NCI-H460 (cell line): Measurements from ENCODE around the gene SMO. TPM values are rescaled to one million over a fixed set of nuclear protein-coding genes. Genes with fewer than 3 reads are reported as not detected.
"Not testable (repeated sequence)": the region's sequence is repeated elsewhere in the genome, so short reads cannot be mapped to it uniquely, and the experiment has no call there.

Experiments
- DNase-seq: peaks from one replicate; pipeline ENCODE4 v3.0.0-alpha.2; 2016; ENCODE audit warnings: low read depth; ENCODE audit errors: extremely low read depth
- small RNA-seq, 2 experiments: library from RNA; depleted of rRNA; stranded (forward); fragments of <200 nt; gene quantifications; one replicate each; pipeline ENCODE3, GENCODE V24; 2014
- total RNA-seq: library from RNA; depleted of rRNA; stranded (reverse); fragments of >200 nt; shearing (Covaris generic); gene quantifications from 2 replicates; pipeline ENCODE4 v1.2.3, GENCODE V29; 2014; rRNA removed

Gene SMO
- total RNA-seq, 1 experiment from 2014 or later: 7.1 TPM

- no peak for DNase-seq
Measured at GRCh38 chr7:129227646-129228578, 39.5 kb downstream of the SMO start.

- no peak for DNase-seq
Measured at GRCh38 chr7:129228633-129229032, 40.2 kb downstream of the SMO start.

DNA sequence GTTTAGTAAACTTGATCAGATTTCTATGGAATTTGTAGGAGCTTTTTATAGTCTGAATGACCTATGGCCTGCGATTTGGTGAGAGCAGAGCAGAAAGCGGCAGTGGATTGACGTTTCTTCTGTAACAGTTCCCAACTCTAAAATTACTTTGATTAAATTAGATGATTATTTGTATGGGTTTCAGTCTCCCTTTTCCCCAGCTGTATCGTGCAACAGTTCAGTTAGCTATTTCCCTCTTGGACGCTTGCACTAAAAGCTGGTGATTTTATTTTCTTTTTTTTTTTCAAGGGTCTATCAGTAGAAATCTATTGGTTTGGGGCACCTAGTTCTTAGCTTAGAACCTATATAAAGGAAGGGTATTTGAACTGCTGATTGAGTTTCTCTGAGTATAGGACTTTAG lies 43.2 kb downstream of the SMO start:
- DNase-seq: no peak

DNA sequence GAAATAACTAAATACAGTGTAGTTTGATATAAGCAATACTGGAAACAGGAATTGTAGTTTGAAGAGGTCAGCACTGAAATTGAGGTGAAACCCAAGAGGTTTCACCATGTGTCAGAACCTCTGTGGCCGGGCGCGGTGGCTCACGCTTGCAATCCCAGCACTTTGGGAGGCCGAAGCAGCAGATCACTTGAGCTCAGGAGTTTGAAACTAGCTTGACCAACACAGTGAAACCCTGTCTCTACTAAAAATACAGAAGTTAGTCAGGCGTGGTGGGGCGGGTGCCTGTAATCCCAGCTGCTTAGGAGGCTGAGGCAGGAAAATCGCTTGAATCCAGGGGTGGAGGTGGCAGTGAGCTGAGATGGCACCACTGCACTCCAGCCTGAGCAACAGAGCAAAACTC lies 50.1 kb downstream of the SMO start:
- no peak for DNase-seq

- no peak for DNase-seq
Measured at GRCh38 chr7:129240119-129240820, 51.8 kb downstream of the SMO start.

GRCh38 chr7:129244220-129244619 lies 55.8 kb downstream of the SMO start:
- DNase-seq: no peak

DNA sequence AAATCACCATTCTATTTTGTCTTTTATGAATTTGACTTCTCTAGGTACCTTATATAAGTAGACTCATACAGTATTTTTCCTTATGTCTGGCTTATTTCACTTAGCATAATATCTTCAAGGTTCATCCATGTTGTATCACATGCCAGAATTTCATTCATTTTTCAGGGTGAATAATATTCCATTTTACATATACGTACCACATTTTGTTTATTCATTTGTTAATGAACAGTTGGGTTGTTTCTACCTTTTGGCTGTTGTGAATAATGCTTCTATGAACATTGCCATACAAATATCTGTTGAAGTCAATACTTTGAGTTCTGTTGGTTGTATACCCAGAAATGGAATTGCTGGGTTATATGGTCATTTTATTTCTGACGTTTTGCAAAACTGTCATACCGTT lies 57.1 kb downstream of the SMO start:
- no peak for DNase-seq

- DNase-seq: no peak
Measured at GRCh38 chr7:129247087-129247486, 58.7 kb downstream of the SMO start.

DNA sequence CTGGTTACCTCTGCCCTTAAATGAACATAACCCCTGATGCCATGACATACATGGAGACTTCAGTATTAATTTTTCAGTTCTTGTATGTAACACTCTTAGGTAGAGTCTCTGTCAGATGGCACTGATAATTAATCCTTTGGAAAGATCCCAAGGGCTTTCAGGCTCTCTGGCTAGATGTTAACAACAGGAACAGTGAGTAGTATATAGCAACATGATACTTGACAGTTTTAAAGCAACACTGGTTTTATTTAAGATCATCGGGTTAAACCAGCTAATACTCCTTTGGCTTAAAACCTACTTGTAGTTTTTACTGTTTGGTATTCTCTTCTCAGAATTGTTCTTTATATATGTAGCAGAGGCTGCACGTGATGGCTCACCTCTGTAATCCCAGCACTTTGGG lies 63.7 kb downstream of the SMO start:
- no peak for DNase-seq

- DNase-seq: not testable (repeated sequence)
Measured at GRCh38 chr7:129252603-129253002, 64.2 kb downstream of the SMO start.

DNA sequence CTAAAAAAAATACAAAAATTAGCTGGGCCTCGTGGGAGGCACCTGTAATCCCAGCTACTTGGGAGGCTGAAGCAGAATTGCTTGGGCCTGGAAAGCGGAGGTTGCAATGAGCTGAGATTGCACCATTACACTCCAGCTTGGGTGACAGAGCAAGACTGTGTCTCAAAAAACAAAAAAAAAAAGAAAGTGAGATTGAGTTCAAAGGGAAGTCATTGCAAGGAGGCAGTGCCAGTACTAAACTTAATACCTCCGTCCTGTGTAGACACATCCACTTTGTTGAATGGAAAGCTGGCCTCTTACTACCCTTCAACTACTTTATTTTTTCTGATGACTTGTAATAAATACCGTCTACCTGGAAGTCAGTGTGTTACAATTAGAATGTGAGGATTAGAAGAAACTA lies 67.4 kb downstream of the SMO start:
- no peak for DNase-seq

- no peak for DNase-seq
Measured at GRCh38 chr7:129256221-129256620, 67.8 kb downstream of the SMO start.

DNA sequence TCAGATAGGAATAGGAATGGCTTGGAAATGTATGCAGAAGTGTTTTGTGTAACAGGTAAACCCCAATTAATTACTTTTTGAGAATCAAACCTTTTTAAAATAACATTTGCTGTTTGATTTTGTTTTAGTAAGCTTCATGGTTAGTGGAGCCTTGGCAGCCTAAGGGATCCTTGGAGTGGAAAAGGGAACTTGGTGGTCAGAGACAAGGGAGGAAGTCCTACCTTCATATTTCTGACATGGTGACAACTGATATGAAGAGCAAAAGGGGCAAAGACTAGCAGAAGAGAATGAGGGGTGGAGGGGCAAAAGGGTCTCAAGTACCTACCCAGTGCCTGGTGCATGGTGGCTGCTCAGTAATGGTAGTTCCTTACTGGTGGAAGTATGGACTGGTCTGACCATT lies 68.7 kb downstream of the SMO start:
- DNase-seq: no peak

DNA sequence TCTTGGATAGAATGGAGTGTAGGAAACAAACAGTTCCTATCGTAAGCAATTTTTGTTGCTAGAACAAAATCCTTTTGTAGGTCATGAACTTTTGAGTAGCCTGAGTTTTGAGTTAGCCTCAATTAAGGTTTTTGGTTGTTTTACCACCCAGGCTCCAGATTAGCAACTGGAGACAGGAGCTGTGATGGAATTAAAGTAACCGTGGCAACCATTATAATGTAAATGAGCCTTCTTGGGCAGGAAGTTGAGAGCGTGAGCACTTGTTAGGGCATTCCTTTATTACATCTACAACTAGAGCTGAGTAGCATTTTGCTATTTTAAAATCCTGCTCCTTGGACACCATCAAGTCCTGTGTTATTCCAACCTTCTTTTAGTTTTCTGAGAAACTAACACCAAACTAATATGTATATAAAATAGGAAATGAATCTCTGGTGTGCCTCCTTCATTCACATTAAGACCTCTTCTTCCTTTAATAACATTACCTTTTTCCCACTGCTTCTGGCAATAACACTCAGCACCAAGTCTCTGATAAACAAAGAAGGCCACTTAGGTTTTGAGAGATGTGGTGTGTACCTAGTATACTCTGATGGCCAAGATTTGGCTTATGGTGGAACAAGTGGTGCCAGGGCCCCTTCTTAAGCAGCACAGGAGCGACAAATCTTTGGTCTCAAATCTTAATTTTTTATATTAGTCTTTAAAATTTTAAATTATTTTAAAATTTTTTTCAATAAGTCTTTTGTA lies 70.4 kb downstream of the SMO start:
- DNase-seq: no peak

GRCh38 chr7:129262324-129262723 lies 73.9 kb downstream of the SMO start:
- DNase-seq: no peak

Small RNAs within 50 kb of the gene (small RNA-seq; reads per million reads assigned to genes)
- 0 reads per million in 2 experiments for gene RNY1P11

Other genes starting within 250 kb of the SMO start
- 55.6 and 60.4 TPM in 2 replicates for gene TNPO3, start 133.5 kb upstream of the SMO start, total RNA-seq
- gene TSPAN33, start 43.9 kb upstream of the SMO start, total RNA-seq: 6.4 and 7.6 TPM in 2 replicates
- gene AHCYL2, start 36.4 kb downstream of the SMO start, total RNA-seq: 22.1 and 23.5 TPM in 2 replicates
- 1.0 and 1.7 TPM in 2 replicates for gene STRIP2, start 245.8 kb downstream of the SMO start, total RNA-seq